Vagina (tissue), 2 donors: ENCODE measurements around the gene TMEM145.

Experiments used
- POLR2A ChIP-seq, 2 donors: fragments of 450-650 bp; IDR thresholded peaks; one replicate each; pipeline ENCODE4 v1.6.1; 2017; ENCODE audit warnings: antibody characterized with exemption in 2 of 2, mild to moderate bottlenecking in 2 of 2, moderate library complexity in 2 of 2
- POLR2AphosphoS5 ChIP-seq, 2 donors: sonication (generic); formaldehyde crosslinking; IDR thresholded peaks; one replicate each; pipeline ENCODE4 v1.9.0; 2017; ENCODE audit warnings: antibody characterized with exemption in 2 of 2, mild to moderate bottlenecking in 2 of 2, low read depth in 1 of 2; ENCODE audit not compliant: insufficient read depth in 1 of 2

- TF ChIP-seq POLR2A (IDR thresholded peaks at IDR 0.05) (no peak), POLR2AphosphoS5 (IDR thresholded peaks at IDR 0.05; ENCODE audit: insufficient read depth in 1 of 2, low read depth in 1 of 2) (no peak)
Measured at GRCh38 chr19:42344336-42344893, 31.3 kb downstream of the TMEM145 start.
